CD14-positive monocyte (primary cell): Measurements from ENCODE around the gene ADO. TPM values are rescaled to one million over a fixed set of nuclear protein-coding genes. Genes with fewer than 3 reads are reported as not detected.

Experiments
- DNase-seq, 3 donors: peaks; one replicate each; pipeline ENCODE4 v3.0.0-alpha.2; 2011 to 2022
- H2AFZ ChIP-seq: 2 replicates; pipeline ENCODE4 v1.6.0; 2012; ENCODE audit warnings: mild to moderate bottlenecking, low read depth, low read length, inconsistent platforms; ENCODE audit not compliant: insufficient read depth, poor library complexity, severe bottlenecking
- H3K27ac ChIP-seq, 2 donors: 1 replicate in 1 of 2; 2 replicates in 1 of 2; pipeline ENCODE4 v1.5.1; 2012 to 2013; ENCODE audit warnings: low read length in 2 of 2, control low read depth in 1 of 2, inconsistent platforms in 1 of 2, low read depth in 1 of 2, mild to moderate bottlenecking in 1 of 2
- H3K27me3 ChIP-seq, 2 donors: one replicate each; pipeline versions ENCODE4 v1.6.0 to v1.6.1; 2011 to 2013; ENCODE audit warnings: low read length in 2 of 2; ENCODE audit not compliant: control insufficient read depth in 2 of 2, insufficient read depth in 2 of 2
- H3K36me3 ChIP-seq, 2 donors: replicated peaks in 1 of 2; 1 replicate in 1 of 2; 2 replicates in 1 of 2; pipeline versions ENCODE4 v1.5.1 to v1.6.1; 2012 to 2013; ENCODE audit warnings: low read length in 2 of 2, control low read depth in 1 of 2, inconsistent platforms in 1 of 2, mild to moderate bottlenecking in 1 of 2; ENCODE audit not compliant: insufficient read depth in 2 of 2, control insufficient read depth in 1 of 2
- H3K4me1 ChIP-seq, 2 donors: 1 replicate in 1 of 2; 2 replicates in 1 of 2; pipeline versions ENCODE4 v1.5.1 to v1.6.1; 2012 to 2013; ENCODE audit warnings: low read length in 2 of 2, control low read depth in 1 of 2, inconsistent platforms in 1 of 2, mild to moderate bottlenecking in 1 of 2, moderate library complexity in 1 of 2; ENCODE audit not compliant: insufficient read depth in 2 of 2, control insufficient read depth in 1 of 2
- H3K4me2 ChIP-seq: replicated peaks from 2 replicates; pipeline ENCODE3; 2012; ENCODE audit warnings: low read length, moderate library complexity, mild to moderate bottlenecking; ENCODE audit not compliant: poor library complexity, severe bottlenecking; ENCODE audit errors: extremely low read depth
- H3K4me3 ChIP-seq, 3 experiments: fragments of 200-600 bp in 1 of 3; sonication (generic) in 1 of 3; replicated peaks in 1 of 3; 1 replicate in 2 of 3; 2 replicates in 1 of 3; pipeline ENCODE4 v1.5.1; 2011 to 2013; ENCODE audit warnings: low read length in 3 of 3, mild to moderate bottlenecking in 3 of 3, control low read depth in 2 of 3, low read depth in 2 of 3, inconsistent platforms in 1 of 3, moderate library complexity in 1 of 3
- H3K79me2 ChIP-seq: 2 replicates; pipeline ENCODE4 v1.6.0; 2012; ENCODE audit warnings: mild to moderate bottlenecking, control low read depth, inconsistent platforms, low read length, moderate library complexity; ENCODE audit not compliant: insufficient read depth
- H3K9ac ChIP-seq: 2 replicates; pipeline ENCODE4 v1.6.0; 2017; ENCODE audit warnings: low read length, mild to moderate bottlenecking; ENCODE audit not compliant: insufficient read depth, poor library complexity, severe bottlenecking
- H3K9me3 ChIP-seq, 2 donors: replicated peaks in 1 of 2; 1 replicate in 1 of 2; 2 replicates in 1 of 2; pipeline versions ENCODE4 v1.5.1 to v1.6.1; 2012 to 2013; ENCODE audit warnings: low read length in 2 of 2, control low read depth in 1 of 2; ENCODE audit not compliant: control insufficient read depth in 1 of 2, insufficient read depth in 1 of 2
- H4K20me1 ChIP-seq: 2 replicates; pipeline ENCODE4 v1.6.0; 2012; ENCODE audit warnings: mild to moderate bottlenecking, low read length, control low read depth, moderate library complexity; ENCODE audit not compliant: insufficient read depth
- H3K27ac Mint-ChIP-seq, 7 donors: one replicate each; pipeline ENCODE4 v1.8.0; 2020; ENCODE audit warnings: mild to moderate bottlenecking in 7 of 7, mixed read lengths in 7 of 7, moderate library complexity in 6 of 7, inconsistent platforms in 2 of 7
- H3K27me3 Mint-ChIP-seq, 3 donors: one replicate each; pipeline ENCODE4 v1.8.0; 2021 to 2022; ENCODE audit warnings: low read depth in 3 of 3, mild to moderate bottlenecking in 3 of 3, mixed read lengths in 3 of 3, moderate library complexity in 3 of 3, inconsistent platforms in 1 of 3
- H3K36me3 Mint-ChIP-seq, 2 donors: one replicate each; pipeline ENCODE4 v1.8.0; 2020; ENCODE audit warnings: mixed read lengths in 2 of 2, inconsistent platforms in 1 of 2, mild to moderate bottlenecking in 1 of 2
- H3K4me1 Mint-ChIP-seq: one replicate; pipeline ENCODE4 v1.8.0; 2020; ENCODE audit warnings: mild to moderate bottlenecking, mixed read lengths
- H3K4me3 Mint-ChIP-seq, 2 donors: one replicate each; pipeline ENCODE4 v1.8.0; 2020; ENCODE audit warnings: mild to moderate bottlenecking in 2 of 2, mixed read lengths in 2 of 2, moderate library complexity in 1 of 2
- H3K9me3 Mint-ChIP-seq, 7 donors: one replicate each; pipeline ENCODE4 v1.8.0; 2020 to 2022; ENCODE audit warnings: mixed read lengths in 7 of 7, mild to moderate bottlenecking in 6 of 7, moderate library complexity in 6 of 7, inconsistent platforms in 2 of 7
- WGBS: methylation state at CpG from one replicate; pipeline ENCODE4 v1.1.5; 2013; ENCODE audit warnings: missing lambda C conversion rate; ENCODE audit not compliant: insufficient coverage; 5-methylcytosine and 5-hydroxymethylcytosine counted together
- intact Hi-C, 2 donors: fragments of 100-400 bp; cut with micrococcal nuclease; formaldehyde crosslinking; loops; one replicate each; pipeline versions ENCODE4 v1.15.0 to v1.15.1; 2023
- polyA plus RNA-seq, 3 donors: library from polyadenylated mRNA; depleted of rRNA in 1 of 3; unstranded in 2 of 3; stranded (reverse) in 1 of 3; fragments of 300-500 nt in 2 of 3; fragments of >200 nt in 1 of 3; fragmentation: Illumina TruSeq in 2 of 3; gene quantifications; 1 replicate in 2 of 3; 2 replicates in 1 of 3; pipeline ENCODE4 v1.2.3, GENCODE V29; 2012 to 2021
- TF ChIP-seq, protein P1 (sequence below): fragments of 200-600 bp; IDR thresholded peaks from one replicate; pipeline ENCODE4 v1.8.0; 2022; ENCODE audit warnings: antibody characterized with exemption, mild to moderate bottlenecking

ADO gene
- polyA plus RNA-seq, 3 donors, result 5.7 to 7.0 (median 6.2) TPM

DNA sequence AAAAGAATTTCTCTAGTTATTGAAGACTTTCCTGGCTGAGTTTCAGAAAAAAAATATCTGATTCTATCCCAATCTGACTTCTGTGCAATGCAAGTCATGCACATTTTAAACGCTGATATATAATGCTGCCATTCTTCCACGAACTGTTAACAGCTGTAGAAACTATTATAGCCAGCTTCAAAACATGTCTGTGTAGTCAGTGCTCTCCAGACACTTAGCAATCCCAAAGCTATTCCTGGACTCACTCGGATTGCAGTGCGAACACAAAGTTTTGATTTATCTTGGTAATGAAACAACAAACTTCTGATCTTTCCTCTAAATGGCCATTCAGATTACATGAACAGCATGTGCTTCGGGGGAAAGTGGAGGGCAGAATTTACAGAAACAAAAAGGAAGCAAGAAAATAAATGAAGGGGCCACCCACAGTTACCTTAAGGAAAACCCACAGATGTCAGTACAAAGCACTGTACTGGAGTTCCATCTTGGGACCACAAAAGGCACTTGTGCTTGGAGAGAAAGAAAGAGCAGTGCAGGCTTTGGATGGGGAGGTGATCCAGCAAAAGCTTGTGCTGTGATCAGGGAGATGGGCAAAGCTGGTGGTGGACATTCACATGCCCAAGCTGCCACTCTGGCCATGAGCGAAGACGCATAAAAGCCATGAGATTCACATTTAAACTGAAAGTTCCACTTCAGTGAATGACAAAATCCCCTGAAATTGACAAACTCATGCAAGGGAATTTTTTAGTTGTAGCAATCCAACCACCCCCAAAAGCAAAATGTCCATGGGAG lies 32.1 kb upstream of the ADO start:
- peak in 1 of 3 donors; percentile 31 for DNase-seq
- no peaks in the 10 kb centered on the region for H3K79me2 ChIP-seq
- H3K27ac ChIP-seq, result no peak overlapping the region
- H3K9ac ChIP-seq, result no peak overlapping the region
- no peak overlapping the region for H2AFZ ChIP-seq
- H3K27ac Mint-ChIP-seq, result no peak overlapping the region
- H3K27me3 ChIP-seq, result peaks cover 0 to 5% of the 10 kb centered on the region in 2 donors
- WGBS, result 91% methylated on average over 4 of the region's 7 CpGs
- no peak overlapping the region for H3K4me3 Mint-ChIP-seq
- no peaks in the 10 kb centered on the region for H3K9me3 ChIP-seq
- no peaks in the 10 kb centered on the region for H3K36me3 Mint-ChIP-seq
- no peak overlapping the region for H3K4me3 ChIP-seq
- H3K9me3 Mint-ChIP-seq, result peaks cover 0 to 6% (median 3%) of the 10 kb centered on the region in 7 donors
- H3K4me1 Mint-ChIP-seq, result peaks cover 2% of the 10 kb centered on the region
- H3K4me1 ChIP-seq, result no peaks in the 10 kb centered on the region
- no peak overlapping the region for H3K4me2 ChIP-seq
- TF ChIP-seq, protein P1, sequence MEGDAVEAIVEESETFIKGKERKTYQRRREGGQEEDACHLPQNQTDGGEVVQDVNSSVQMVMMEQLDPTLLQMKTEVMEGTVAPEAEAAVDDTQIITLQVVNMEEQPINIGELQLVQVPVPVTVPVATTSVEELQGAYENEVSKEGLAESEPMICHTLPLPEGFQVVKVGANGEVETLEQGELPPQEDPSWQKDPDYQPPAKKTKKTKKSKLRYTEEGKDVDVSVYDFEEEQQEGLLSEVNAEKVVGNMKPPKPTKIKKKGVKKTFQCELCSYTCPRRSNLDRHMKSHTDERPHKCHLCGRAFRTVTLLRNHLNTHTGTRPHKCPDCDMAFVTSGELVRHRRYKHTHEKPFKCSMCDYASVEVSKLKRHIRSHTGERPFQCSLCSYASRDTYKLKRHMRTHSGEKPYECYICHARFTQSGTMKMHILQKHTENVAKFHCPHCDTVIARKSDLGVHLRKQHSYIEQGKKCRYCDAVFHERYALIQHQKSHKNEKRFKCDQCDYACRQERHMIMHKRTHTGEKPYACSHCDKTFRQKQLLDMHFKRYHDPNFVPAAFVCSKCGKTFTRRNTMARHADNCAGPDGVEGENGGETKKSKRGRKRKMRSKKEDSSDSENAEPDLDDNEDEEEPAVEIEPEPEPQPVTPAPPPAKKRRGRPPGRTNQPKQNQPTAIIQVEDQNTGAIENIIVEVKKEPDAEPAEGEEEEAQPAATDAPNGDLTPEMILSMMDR, result no peak
- no peaks in the 10 kb centered on the region for H3K36me3 ChIP-seq
- intact Hi-C loops, result no loop called here
- H4K20me1 ChIP-seq, result no peaks in the 10 kb centered on the region
- H3K27me3 Mint-ChIP-seq, result peaks cover 7 to 10% (median 7%) of the 10 kb centered on the region in 3 donors

DNA sequence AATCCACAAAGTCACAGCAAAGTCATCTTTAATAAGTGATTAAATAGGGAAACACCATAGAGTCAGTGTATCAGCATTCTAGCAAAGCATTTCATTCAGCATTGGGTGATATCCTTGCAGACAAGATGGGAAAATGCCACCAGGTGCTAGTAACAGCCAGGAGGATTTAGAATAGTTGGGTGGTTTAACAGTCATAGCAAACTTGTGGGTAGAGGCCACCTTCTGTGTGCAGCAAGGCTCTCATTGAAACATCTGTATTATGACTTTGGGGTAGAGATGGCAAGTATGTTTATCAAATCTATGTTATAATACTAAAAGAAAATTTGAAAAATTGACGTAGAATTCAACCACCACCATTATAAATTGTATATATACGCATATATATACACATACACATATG lies 26.4 kb upstream of the ADO start:
- Histone ChIP-seq H3K4me3 (no peak overlapping the region), H3K4me1 (no peaks in the 10 kb centered on the region), H3K4me2 (no peak overlapping the region), H3K79me2 (no peaks in the 10 kb centered on the region), H3K27me3 (peaks cover 3 to 8% of the 10 kb centered on the region in 2 donors), H3K36me3 (no peaks in the 10 kb centered on the region), H3K9me3 (no peaks in the 10 kb centered on the region), H4K20me1 (no peaks in the 10 kb centered on the region), H2AFZ (no peak overlapping the region), H3K9ac (no peak overlapping the region), H3K27ac (no peak overlapping the region)
- peaks cover 1 to 21% (median 12%) of the 10 kb centered on the region in 3 donors for H3K27me3 Mint-ChIP-seq
- no peaks in the 10 kb centered on the region for H3K36me3 Mint-ChIP-seq
- DNase-seq, result no peak
- WGBS, result no CpG with 5 or more reads among the region's 2 CpGs
- peaks cover 0 to 6% (median 3%) of the 10 kb centered on the region in 7 donors for H3K9me3 Mint-ChIP-seq
- no peak overlapping the region for H3K4me3 Mint-ChIP-seq
- peaks cover 6% of the 10 kb centered on the region for H3K4me1 Mint-ChIP-seq
- intact Hi-C loops, result no loop called here
- TF ChIP-seq, protein P1, result no peak
- no peak overlapping the region for H3K27ac Mint-ChIP-seq
